K562 (cell line): ENCODE results near the gene RGPD4. TPM values are rescaled to one million over a fixed set of nuclear protein-coding genes. Genes with fewer than 3 reads are reported as not detected.

ENCODE experiments used
- ATAC-seq: fragments of 200-7000 bp; cut with Tn5 transposase; 3 replicates; pipeline ENCODE4 v1.9.1; 2020; ENCODE audit warnings: moderate library complexity
- BruUV-seq: library from RNA; stranded (reverse); fragments of 400-500 nt; replicated peaks from 2 replicates; lab custom pipeline; 2021; lab: Mats Ljungman, UMichigan
- CTCF ChIA-PET: fragments of 300-600 bp; formaldehyde crosslinking; extraction: SDS; loops from one replicate; lab custom pipeline; 2021; ENCODE audit warnings: low intra/inter-chr PET ratio; lab: Yijun Ruan, JAX
- POLR2A ChIA-PET: fragments of 300-600, 350-650 bp; sonication (Branson Sonifier 250); formaldehyde crosslinking; extraction: SDS; loops from one replicate; lab custom pipeline; 2021; ENCODE audit warnings: antibody characterized with exemption, inconsistent platforms; lab: Yijun Ruan, JAX
- DNase-seq, 4 experiments: peaks; one replicate each; pipeline versions ENCODE4 v3.0.0 to v3.0.0-alpha.2; 2011 to 2018; ENCODE audit warnings: low spot score in 3 of 4, mixed read lengths in 3 of 4; ENCODE audit errors: extremely low read depth in 1 of 4
- FAIRE-seq: peaks from 2 replicates; lab custom pipeline; 2011; peaks lifted over from hg19 to GRCh38; lab: Jason Lieb, UNC
- H2AFZ ChIP-seq: 2 replicates; pipeline ENCODE4 v1.6.0; 2011; ENCODE audit warnings: low read depth, low read length, control low read depth, inconsistent platforms
- H3K27ac ChIP-seq: fragments of 200-600 bp; 3 replicates; pipeline ENCODE4 v1.8.0; 2011; ENCODE audit warnings: low read depth, mild to moderate bottlenecking, control low read depth, inconsistent platforms, low read length, moderate library complexity, mixed read lengths; ENCODE audit errors: extremely low read depth
- H3K27me3 ChIP-seq, 2 experiments: fragments of 300-600 bp in 1 of 2; 2 replicates in 1 of 2; 3 replicates in 1 of 2; pipeline versions ENCODE4 v1.6.0 to v1.8.0; 2011; ENCODE audit warnings: inconsistent platforms in 2 of 2, low read length in 2 of 2, mild to moderate bottlenecking in 1 of 2, mixed read lengths in 1 of 2, moderate library complexity in 1 of 2; ENCODE audit not compliant: control insufficient read depth in 2 of 2, insufficient read depth in 2 of 2
- H3K36me3 ChIP-seq: fragments of 300-600 bp; 3 replicates; pipeline ENCODE4 v1.8.0; 2011; ENCODE audit warnings: mild to moderate bottlenecking, low read length, inconsistent platforms; ENCODE audit not compliant: control insufficient read depth, insufficient read depth
- H3K4me1 ChIP-seq, 2 experiments: fragments of 200-600 bp in 1 of 2; replicated peaks in 1 of 2; 2 replicates in 1 of 2; 3 replicates in 1 of 2; pipeline versions ENCODE4 v1.5.1 to v1.8.0; 2011; ENCODE audit warnings: inconsistent platforms in 2 of 2, low read length in 2 of 2, mild to moderate bottlenecking in 1 of 2, mixed read lengths in 1 of 2, moderate library complexity in 1 of 2; ENCODE audit not compliant: control insufficient read depth in 2 of 2, insufficient read depth in 2 of 2
- H3K4me2 ChIP-seq: 2 replicates; pipeline ENCODE4 v1.6.1; 2011; ENCODE audit warnings: low read length, control low read depth, inconsistent platforms, mixed read lengths; ENCODE audit not compliant: insufficient read depth
- H3K4me3 ChIP-seq: fragments of 200-600 bp; sonication (generic), shearing (Covaris generic); 2 replicates; pipeline ENCODE4 v1.5.1; 2016; ENCODE audit warnings: control low read depth, inconsistent platforms
- H3K79me2 ChIP-seq: fragments of 200-600 bp; 3 replicates; pipeline ENCODE4 v1.8.0; 2011; ENCODE audit warnings: low read length, inconsistent platforms; ENCODE audit not compliant: control insufficient read depth, insufficient read depth
- H3K9ac ChIP-seq, 2 experiments: 2 replicates each; pipeline versions ENCODE4 v1.6.0 to v1.6.1; 2011; ENCODE audit warnings: low read depth in 2 of 2, low read length in 2 of 2, control low read depth in 1 of 2, inconsistent platforms in 1 of 2, mild to moderate bottlenecking in 1 of 2, mixed read lengths in 1 of 2; ENCODE audit not compliant: insufficient read depth in 1 of 2
- H3K9me1 ChIP-seq: one replicate; pipeline ENCODE4 v1.6.0; 2011; ENCODE audit warnings: inconsistent platforms, mild to moderate bottlenecking, low read length, moderate library complexity; ENCODE audit not compliant: control insufficient read depth, insufficient read depth
- H3K9me3 ChIP-seq: replicated peaks from 2 replicates; pipeline ENCODE4 v1.5.1; 2011; ENCODE audit warnings: low read depth, low read length, inconsistent platforms; ENCODE audit not compliant: control insufficient read depth, insufficient read depth
- H4K20me1 ChIP-seq: replicated peaks from 2 replicates; pipeline ENCODE4 v1.6.1; 2011; ENCODE audit warnings: low read length, inconsistent platforms, mixed read lengths; ENCODE audit not compliant: control insufficient read depth, insufficient read depth
- CAMTA2 ChIP-seq: fragments of 250-450 bp; sonication (Bioruptor Pico); conservative IDR thresholded peaks from 2 replicates; pipeline ENCODE4 v1.5.1; 2022
- GATAD2B ChIP-seq: fragments of 450-650 bp; IDR thresholded peaks from 2 replicates; pipeline ENCODE4 v1.6.1; 2017; ENCODE audit warnings: mild to moderate bottlenecking, borderline replicate concordance
- TRIM24 ChIP-seq, 2 experiments: fragments of 450-650 bp; IDR thresholded peaks; 2 replicates each; pipeline ENCODE4 v1.6.1; 2016
- ZSCAN29 ChIP-seq: fragments of 450-650 bp; IDR thresholded peaks from 2 replicates; pipeline ENCODE4 v1.6.1; 2017
- WGBS: fragments of 100-300 bp; shearing (Covaris generic); methylation state at CpG from one replicate; pipeline ENCODE4 v1.1.6; 2016; ENCODE audit warnings: low coverage, mixed read lengths; ENCODE audit not compliant: insufficient coverage; ENCODE audit errors: missing lambda C conversion rate; 5-methylcytosine and 5-hydroxymethylcytosine counted together
- in situ Hi-C: fragments of 300-500 bp; cut with MboI; formaldehyde crosslinking; loops from 4 replicates; pipeline ENCODE4 v1.15.0; 2018; ENCODE audit warnings: inconsistent platforms, mixed read lengths
- intact Hi-C: fragments of 100-400 bp; cut with micrococcal nuclease; formaldehyde crosslinking; loops from 2 replicates; pipeline ENCODE4 v1.14.2; 2022
- polyA plus RNA-seq, 8 experiments: library from polyadenylated mRNA; depleted of rRNA in 4 of 8; stranded (reverse) in 5 of 8; unstranded in 3 of 8; fragments of >200 nt; fragmentation: Nextera tagmentation in 2 of 8; fragmentation: Illumina TruSeq in 1 of 8; extraction: Ambion mirVana in 2 of 8; extraction: Trizol in 1 of 8; gene quantifications; 2 replicates each; pipeline versions ENCODE4 v1.2.1 to v1.2.3, GENCODE V29; 2011 to 2014; ENCODE audit warnings: inconsistent platforms in 1 of 8, missing spikeins in 1 of 8
- total RNA-seq, 7 experiments: library from RNA; depleted of rRNA in 6 of 7; stranded (reverse); fragments of >200 nt in 6 of 7; fragmentation: Illumina TruSeq in 2 of 7; extraction: Trizol in 2 of 7; gene quantifications; 2 replicates each; pipeline versions ENCODE4 v1.2.1 to v1.2.3, GENCODE V29; 2011 to 2021; ENCODE audit warnings: low replicate concordance in 1 of 7
- TF ChIP-seq, protein P1 (sequence below): sonication (generic); formaldehyde crosslinking; IDR thresholded peaks from 2 replicates; pipeline ENCODE4 v1.8.0; 2022; ENCODE audit warnings: mild to moderate bottlenecking, missing genetic modification reagents
- TF ChIP-seq, protein P2 (sequence below): sonication (generic); formaldehyde crosslinking; IDR thresholded peaks from 2 replicates; pipeline ENCODE4 v1.8.0; 2023; ENCODE audit warnings: mild to moderate bottlenecking, missing genetic modification reagents
- TF ChIP-seq, protein P3 (sequence below): sonication (generic); formaldehyde crosslinking; IDR thresholded peaks from 2 replicates; pipeline ENCODE4 v1.8.0; 2022; ENCODE audit warnings: missing genetic modification reagents, mild to moderate bottlenecking, borderline replicate concordance
- TF ChIP-seq, protein P4 (sequence below): fragments of 200-600 bp; sonication (generic); IDR thresholded peaks from one replicate; pipeline ENCODE4 v1.6.1; 2012; ENCODE audit warnings: mild to moderate bottlenecking, low read depth, low read length, inconsistent platforms

The RGPD4 gene
- total and polyA plus RNA-seq, 9 of the 15 experiments (the other 6 are each of a cell fraction or from before 2014, with no cell fraction given) = 0.04 TPM; not detected in 8

DNA sequence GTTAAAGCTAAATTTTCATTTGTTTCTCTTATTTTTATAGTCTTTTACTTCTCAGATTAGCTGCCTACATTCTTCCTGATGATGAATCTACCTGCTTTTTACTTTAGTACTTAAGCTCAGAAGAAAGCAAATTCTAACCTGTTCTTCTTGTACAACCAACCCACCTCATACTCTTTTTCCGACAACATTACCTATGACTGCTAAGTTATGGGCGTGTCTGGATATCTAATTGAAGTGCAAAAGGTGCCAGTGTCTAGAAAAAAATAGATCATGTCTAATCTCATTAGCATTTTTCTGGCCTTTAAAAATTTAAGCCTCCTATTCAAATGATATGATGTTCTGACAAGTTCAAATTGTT lies 1.5 kb upstream of the RGPD4 start:
- Histone ChIP-seq H3K4me2 (no peak overlapping the region), H3K36me3 (no peaks in the 10 kb centered on the region), H3K9me1 (no peaks in the 10 kb centered on the region), H3K79me2 (no peaks in the 10 kb centered on the region), H4K20me1 (no peaks in the 10 kb centered on the region), H3K4me1 (no peaks in the 10 kb centered on the region), H3K9ac (no peak overlapping the region), H3K27ac (no peak overlapping the region), H3K27me3 (no peaks in the 10 kb centered on the region), H3K9me3 (no peaks in the 10 kb centered on the region), H3K4me3 (no peak overlapping the region), H2AFZ (no peak overlapping the region)
- intact Hi-C loops (no loop called here), in situ Hi-C loops (no loop called here)
- 0% methylated on average over 2 of the region's 2 CpGs for WGBS
- no TSS peak for BruUV-seq
- FAIRE-seq = no peak
- DNase-seq = no peak
- ATAC-seq = no peak
- POLR2A ChIA-PET = no interaction called here
- CTCF ChIA-PET = no interaction called here
- no peak for TF ChIP-seq GATAD2B
- TF ChIP-seq CAMTA2 = no peak
- TF ChIP-seq, protein P1, sequence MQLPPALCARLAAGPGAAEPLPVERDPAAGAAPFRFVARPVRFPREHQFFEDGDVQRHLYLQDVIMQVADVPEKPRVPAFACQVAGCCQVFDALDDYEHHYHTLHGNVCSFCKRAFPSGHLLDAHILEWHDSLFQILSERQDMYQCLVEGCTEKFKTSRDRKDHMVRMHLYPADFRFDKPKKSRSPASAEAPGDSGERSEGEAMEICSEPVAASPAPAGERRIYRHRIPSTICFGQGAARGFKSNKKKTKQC (CRISPR knock-in tag) = no peak
- TF ChIP-seq ZSCAN29 = no peak
- TF ChIP-seq, protein P2, sequence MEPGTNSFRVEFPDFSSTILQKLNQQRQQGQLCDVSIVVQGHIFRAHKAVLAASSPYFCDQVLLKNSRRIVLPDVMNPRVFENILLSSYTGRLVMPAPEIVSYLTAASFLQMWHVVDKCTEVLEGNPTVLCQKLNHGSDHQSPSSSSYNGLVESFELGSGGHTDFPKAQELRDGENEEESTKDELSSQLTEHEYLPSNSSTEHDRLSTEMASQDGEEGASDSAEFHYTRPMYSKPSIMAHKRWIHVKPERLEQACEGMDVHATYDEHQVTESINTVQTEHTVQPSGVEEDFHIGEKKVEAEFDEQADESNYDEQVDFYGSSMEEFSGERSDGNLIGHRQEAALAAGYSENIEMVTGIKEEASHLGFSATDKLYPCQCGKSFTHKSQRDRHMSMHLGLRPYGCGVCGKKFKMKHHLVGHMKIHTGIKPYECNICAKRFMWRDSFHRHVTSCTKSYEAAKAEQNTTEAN (CRISPR knock-in tag) = no peak
- no peak for TF ChIP-seq TRIM24 (IDR thresholded peaks at IDR 0.05)
- TF ChIP-seq, protein P3, sequence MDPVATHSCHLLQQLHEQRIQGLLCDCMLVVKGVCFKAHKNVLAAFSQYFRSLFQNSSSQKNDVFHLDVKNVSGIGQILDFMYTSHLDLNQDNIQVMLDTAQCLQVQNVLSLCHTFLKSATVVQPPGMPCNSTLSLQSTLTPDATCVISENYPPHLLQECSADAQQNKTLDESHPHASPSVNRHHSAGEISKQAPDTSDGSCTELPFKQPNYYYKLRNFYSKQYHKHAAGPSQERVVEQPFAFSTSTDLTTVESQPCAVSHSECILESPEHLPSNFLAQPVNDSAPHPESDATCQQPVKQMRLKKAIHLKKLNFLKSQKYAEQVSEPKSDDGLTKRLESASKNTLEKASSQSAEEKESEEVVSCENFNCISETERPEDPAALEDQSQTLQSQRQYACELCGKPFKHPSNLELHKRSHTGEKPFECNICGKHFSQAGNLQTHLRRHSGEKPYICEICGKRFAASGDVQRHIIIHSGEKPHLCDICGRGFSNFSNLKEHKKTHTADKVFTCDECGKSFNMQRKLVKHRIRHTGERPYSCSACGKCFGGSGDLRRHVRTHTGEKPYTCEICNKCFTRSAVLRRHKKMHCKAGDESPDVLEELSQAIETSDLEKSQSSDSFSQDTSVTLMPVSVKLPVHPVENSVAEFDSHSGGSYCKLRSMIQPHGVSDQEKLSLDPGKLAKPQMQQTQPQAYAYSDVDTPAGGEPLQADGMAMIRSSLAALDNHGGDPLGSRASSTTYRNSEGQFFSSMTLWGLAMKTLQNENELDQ (CRISPR knock-in tag) = no peak
- TF ChIP-seq, protein P4, sequence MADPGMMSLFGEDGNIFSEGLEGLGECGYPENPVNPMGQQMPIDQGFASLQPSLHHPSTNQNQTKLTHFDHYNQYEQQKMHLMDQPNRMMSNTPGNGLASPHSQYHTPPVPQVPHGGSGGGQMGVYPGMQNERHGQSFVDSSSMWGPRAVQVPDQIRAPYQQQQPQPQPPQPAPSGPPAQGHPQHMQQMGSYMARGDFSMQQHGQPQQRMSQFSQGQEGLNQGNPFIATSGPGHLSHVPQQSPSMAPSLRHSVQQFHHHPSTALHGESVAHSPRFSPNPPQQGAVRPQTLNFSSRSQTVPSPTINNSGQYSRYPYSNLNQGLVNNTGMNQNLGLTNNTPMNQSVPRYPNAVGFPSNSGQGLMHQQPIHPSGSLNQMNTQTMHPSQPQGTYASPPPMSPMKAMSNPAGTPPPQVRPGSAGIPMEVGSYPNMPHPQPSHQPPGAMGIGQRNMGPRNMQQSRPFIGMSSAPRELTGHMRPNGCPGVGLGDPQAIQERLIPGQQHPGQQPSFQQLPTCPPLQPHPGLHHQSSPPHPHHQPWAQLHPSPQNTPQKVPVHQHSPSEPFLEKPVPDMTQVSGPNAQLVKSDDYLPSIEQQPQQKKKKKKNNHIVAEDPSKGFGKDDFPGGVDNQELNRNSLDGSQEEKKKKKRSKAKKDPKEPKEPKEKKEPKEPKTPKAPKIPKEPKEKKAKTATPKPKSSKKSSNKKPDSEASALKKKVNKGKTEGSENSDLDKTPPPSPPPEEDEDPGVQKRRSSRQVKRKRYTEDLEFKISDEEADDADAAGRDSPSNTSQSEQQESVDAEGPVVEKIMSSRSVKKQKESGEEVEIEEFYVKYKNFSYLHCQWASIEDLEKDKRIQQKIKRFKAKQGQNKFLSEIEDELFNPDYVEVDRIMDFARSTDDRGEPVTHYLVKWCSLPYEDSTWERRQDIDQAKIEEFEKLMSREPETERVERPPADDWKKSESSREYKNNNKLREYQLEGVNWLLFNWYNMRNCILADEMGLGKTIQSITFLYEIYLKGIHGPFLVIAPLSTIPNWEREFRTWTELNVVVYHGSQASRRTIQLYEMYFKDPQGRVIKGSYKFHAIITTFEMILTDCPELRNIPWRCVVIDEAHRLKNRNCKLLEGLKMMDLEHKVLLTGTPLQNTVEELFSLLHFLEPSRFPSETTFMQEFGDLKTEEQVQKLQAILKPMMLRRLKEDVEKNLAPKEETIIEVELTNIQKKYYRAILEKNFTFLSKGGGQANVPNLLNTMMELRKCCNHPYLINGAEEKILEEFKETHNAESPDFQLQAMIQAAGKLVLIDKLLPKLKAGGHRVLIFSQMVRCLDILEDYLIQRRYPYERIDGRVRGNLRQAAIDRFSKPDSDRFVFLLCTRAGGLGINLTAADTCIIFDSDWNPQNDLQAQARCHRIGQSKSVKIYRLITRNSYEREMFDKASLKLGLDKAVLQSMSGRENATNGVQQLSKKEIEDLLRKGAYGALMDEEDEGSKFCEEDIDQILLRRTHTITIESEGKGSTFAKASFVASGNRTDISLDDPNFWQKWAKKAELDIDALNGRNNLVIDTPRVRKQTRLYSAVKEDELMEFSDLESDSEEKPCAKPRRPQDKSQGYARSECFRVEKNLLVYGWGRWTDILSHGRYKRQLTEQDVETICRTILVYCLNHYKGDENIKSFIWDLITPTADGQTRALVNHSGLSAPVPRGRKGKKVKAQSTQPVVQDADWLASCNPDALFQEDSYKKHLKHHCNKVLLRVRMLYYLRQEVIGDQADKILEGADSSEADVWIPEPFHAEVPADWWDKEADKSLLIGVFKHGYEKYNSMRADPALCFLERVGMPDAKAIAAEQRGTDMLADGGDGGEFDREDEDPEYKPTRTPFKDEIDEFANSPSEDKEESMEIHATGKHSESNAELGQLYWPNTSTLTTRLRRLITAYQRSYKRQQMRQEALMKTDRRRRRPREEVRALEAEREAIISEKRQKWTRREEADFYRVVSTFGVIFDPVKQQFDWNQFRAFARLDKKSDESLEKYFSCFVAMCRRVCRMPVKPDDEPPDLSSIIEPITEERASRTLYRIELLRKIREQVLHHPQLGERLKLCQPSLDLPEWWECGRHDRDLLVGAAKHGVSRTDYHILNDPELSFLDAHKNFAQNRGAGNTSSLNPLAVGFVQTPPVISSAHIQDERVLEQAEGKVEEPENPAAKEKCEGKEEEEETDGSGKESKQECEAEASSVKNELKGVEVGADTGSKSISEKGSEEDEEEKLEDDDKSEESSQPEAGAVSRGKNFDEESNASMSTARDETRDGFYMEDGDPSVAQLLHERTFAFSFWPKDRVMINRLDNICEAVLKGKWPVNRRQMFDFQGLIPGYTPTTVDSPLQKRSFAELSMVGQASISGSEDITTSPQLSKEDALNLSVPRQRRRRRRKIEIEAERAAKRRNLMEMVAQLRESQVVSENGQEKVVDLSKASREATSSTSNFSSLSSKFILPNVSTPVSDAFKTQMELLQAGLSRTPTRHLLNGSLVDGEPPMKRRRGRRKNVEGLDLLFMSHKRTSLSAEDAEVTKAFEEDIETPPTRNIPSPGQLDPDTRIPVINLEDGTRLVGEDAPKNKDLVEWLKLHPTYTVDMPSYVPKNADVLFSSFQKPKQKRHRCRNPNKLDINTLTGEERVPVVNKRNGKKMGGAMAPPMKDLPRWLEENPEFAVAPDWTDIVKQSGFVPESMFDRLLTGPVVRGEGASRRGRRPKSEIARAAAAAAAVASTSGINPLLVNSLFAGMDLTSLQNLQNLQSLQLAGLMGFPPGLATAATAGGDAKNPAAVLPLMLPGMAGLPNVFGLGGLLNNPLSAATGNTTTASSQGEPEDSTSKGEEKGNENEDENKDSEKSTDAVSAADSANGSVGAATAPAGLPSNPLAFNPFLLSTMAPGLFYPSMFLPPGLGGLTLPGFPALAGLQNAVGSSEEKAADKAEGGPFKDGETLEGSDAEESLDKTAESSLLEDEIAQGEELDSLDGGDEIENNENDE = no peak
